ENCODE results near the gene SLC2A1.

Gene SLC2A1

GRCh38 chr1:42958488-42959319, at the start of gene SLC2A1:
TSS of gene SLC2A1 (minus strand) at chr1:42958868. CDS start at chr1:42958651, 217 bp downstream.
- DNase-seq = peak; percentile 89 to 93 (median 92)

- no peak for DNase-seq
Measured at GRCh38 chr1:43007377-43008114, 48.9 kb upstream of the SLC2A1 start.

- no peak for DNase-seq
Measured at GRCh38 chr1:43005460-43006361, 47.0 kb upstream of the SLC2A1 start.

- DNase-seq = no peak
Measured at GRCh38 chr1:43004587-43005459, 46.2 kb upstream of the SLC2A1 start.

- DNase-seq = no peak
Measured at GRCh38 chr1:43002766-43003165, 44.1 kb upstream of the SLC2A1 start.

GRCh38 chr1:43002116-43002515, 43.4 kb upstream of the SLC2A1 start:
- DNase-seq = no peak

- no peak for DNase-seq
Measured at GRCh38 chr1:43001434-43001833, 42.8 kb upstream of the SLC2A1 start.

GRCh38 chr1:43000271-43000670, 41.6 kb upstream of the SLC2A1 start:
- DNase-seq = no peak

- DNase-seq = no peak
Measured at GRCh38 chr1:42999308-42999707, 40.6 kb upstream of the SLC2A1 start.

GRCh38 chr1:42998386-42998785, 39.7 kb upstream of the SLC2A1 start:
- DNase-seq = no peak

- no peak for DNase-seq
Measured at GRCh38 chr1:42996384-42996970, 37.8 kb upstream of the SLC2A1 start.

GRCh38 chr1:42993502-42994136, 35.0 kb upstream of the SLC2A1 start:
- DNase-seq = no peak

- DNase-seq = no peak
Measured at GRCh38 chr1:42992054-42992571, 33.4 kb upstream of the SLC2A1 start.

GRCh38 chr1:42990757-42991346, 32.2 kb upstream of the SLC2A1 start:
- DNase-seq = no peak

GRCh38 chr1:42983693-42984092, 25.0 kb upstream of the SLC2A1 start:
- DNase-seq = no peak

- DNase-seq = no peak
Measured at GRCh38 chr1:42983253-42983652, 24.6 kb upstream of the SLC2A1 start.

- DNase-seq = no peak
Measured at GRCh38 chr1:42982641-42983040, 24.0 kb upstream of the SLC2A1 start.

- no peak for DNase-seq
Measured at GRCh38 chr1:42981871-42982270, 23.2 kb upstream of the SLC2A1 start.

GRCh38 chr1:42981255-42981805, 22.7 kb upstream of the SLC2A1 start:
- no peak for DNase-seq

Data from activated CD4-positive, CD25-positive, alpha-beta regulatory T cell (primary cell).